SK-N-SH treated with all-trans-retinoic acid at 6 μM for 48 hours (cell line): Measurements from ENCODE around the gene CYB5A.

Experiments
- ATAC-seq: fragments of 200-7000 bp; cut with Tn5 transposase; 3 replicates; pipeline ENCODE4 v1.9.1; 2020; ENCODE audit warnings: mild to moderate bottlenecking, moderate library complexity
- ARNTL ChIP-seq: fragments of 450-650 bp; formaldehyde crosslinking; IDR thresholded peaks from 2 replicates; pipeline ENCODE4 v1.5.0; 2020; ENCODE audit warnings: low read depth, mild to moderate bottlenecking, moderate library complexity, borderline replicate concordance
- BACH2 ChIP-seq: fragments of 250-450 bp; sonication (Bioruptor Pico); IDR thresholded peaks from 2 replicates; pipeline ENCODE4 v1.9.0; 2021; ENCODE audit warnings: mild to moderate bottlenecking, borderline replicate concordance
- CSDC2 ChIP-seq: fragments of 250-450 bp; sonication (Bioruptor Pico); IDR thresholded peaks from 2 replicates; pipeline ENCODE4 v1.5.0; 2020; ENCODE audit warnings: mild to moderate bottlenecking, moderate library complexity
- ESRRG ChIP-seq: fragments of 250-450 bp; sonication (Bioruptor Pico); IDR thresholded peaks from 2 replicates; pipeline ENCODE4 v1.6.1; 2021; ENCODE audit warnings: mild to moderate bottlenecking
- GLIS3 ChIP-seq: fragments of 250-450 bp; sonication (Bioruptor Pico); IDR thresholded peaks from 2 replicates; pipeline ENCODE4 v1.5.0; 2020; ENCODE audit warnings: mild to moderate bottlenecking, moderate library complexity
- ISL1 ChIP-seq: fragments of 250-450 bp; sonication (Bioruptor Pico); IDR thresholded peaks from 2 replicates; pipeline ENCODE4 v2.1.2; 2022; ENCODE audit warnings: mild to moderate bottlenecking, moderate library complexity
- OSR1 ChIP-seq: fragments of 250-450 bp; sonication (Bioruptor Pico); IDR thresholded peaks from 2 replicates; pipeline ENCODE4 v1.8.0; 2022; ENCODE audit warnings: moderate library complexity, mild to moderate bottlenecking, inconsistent platforms
- PPARA ChIP-seq: fragments of 250-450 bp; sonication (Bioruptor Pico); IDR thresholded peaks from 2 replicates; pipeline ENCODE4 v1.5.0; 2020; ENCODE audit warnings: mild to moderate bottlenecking, borderline replicate concordance
- RARB ChIP-seq: fragments of 250-450 bp; sonication (Bioruptor Pico); IDR thresholded peaks from 2 replicates; pipeline ENCODE4 v1.8.0; 2021; ENCODE audit warnings: mild to moderate bottlenecking, moderate library complexity
- SNAI2 ChIP-seq: fragments of 250-450 bp; sonication (Bioruptor Pico); IDR thresholded peaks from 2 replicates; pipeline ENCODE4 v1.5.0; 2020; ENCODE audit warnings: mild to moderate bottlenecking, moderate library complexity
- TCF4 ChIP-seq: fragments of 250-450 bp; sonication (Bioruptor Pico); IDR thresholded peaks from 2 replicates; pipeline ENCODE4 v1.8.0; 2021; ENCODE audit warnings: mild to moderate bottlenecking, moderate library complexity, borderline replicate concordance
- TOX ChIP-seq: fragments of 250-450 bp; sonication (Bioruptor Pico); IDR thresholded peaks from 2 replicates; pipeline ENCODE4 v1.8.0; 2021; ENCODE audit warnings: mild to moderate bottlenecking, moderate library complexity, borderline replicate concordance
- ZC3H10 ChIP-seq: fragments of 250-450 bp; sonication (Bioruptor Pico); IDR thresholded peaks from 2 replicates; pipeline ENCODE4 v1.5.1; 2021; ENCODE audit warnings: mild to moderate bottlenecking, moderate library complexity
- ZFP3 ChIP-seq: fragments of 250-450 bp; sonication (Bioruptor Pico); IDR thresholded peaks from 2 replicates; pipeline ENCODE4 v1.5.0; 2020; ENCODE audit warnings: mild to moderate bottlenecking, moderate library complexity
- ZFP30 ChIP-seq: fragments of 450-650 bp; formaldehyde crosslinking; IDR thresholded peaks from 2 replicates; pipeline ENCODE4 v1.5.0; 2022; ENCODE audit warnings: mild to moderate bottlenecking, moderate library complexity
- ZNF565 ChIP-seq: fragments of 450-650 bp; formaldehyde crosslinking; conservative IDR thresholded peaks from 2 replicates; pipeline ENCODE4 v1.5.0; 2020; ENCODE audit warnings: low read depth, mild to moderate bottlenecking, moderate library complexity
- ZNF70 ChIP-seq: fragments of 450-650 bp; formaldehyde crosslinking; IDR thresholded peaks from 2 replicates; pipeline ENCODE4 v1.5.0; 2020; ENCODE audit warnings: mild to moderate bottlenecking, moderate library complexity
- ZNF8 ChIP-seq: fragments of 450-650 bp; formaldehyde crosslinking; IDR thresholded peaks from 2 replicates; pipeline ENCODE4 v1.5.0; 2020; ENCODE audit warnings: mild to moderate bottlenecking, moderate library complexity
- TF ChIP-seq, protein P1 (sequence below): fragments of 250-450 bp; sonication (Bioruptor Pico); IDR thresholded peaks from 2 replicates; pipeline ENCODE4 v1.5.1; 2020; ENCODE audit warnings: low read depth, mild to moderate bottlenecking, moderate library complexity
- TF ChIP-seq, protein P2 (sequence below): fragments of 250-450 bp; sonication (Bioruptor Pico); IDR thresholded peaks from 2 replicates; pipeline ENCODE4 v1.5.1; 2021; ENCODE audit warnings: mild to moderate bottlenecking, moderate library complexity
- TF ChIP-seq, protein P3 (sequence below): fragments of 250-450 bp; sonication (Bioruptor Pico); IDR thresholded peaks from 2 replicates; pipeline ENCODE4 v1.8.0; 2021; ENCODE audit warnings: low read depth, mild to moderate bottlenecking, moderate library complexity, borderline replicate concordance
- TF ChIP-seq, protein P4 (sequence below): fragments of 250-450 bp; sonication (Bioruptor Pico); IDR thresholded peaks from 2 replicates; pipeline ENCODE4 v1.8.0; 2020; ENCODE audit warnings: mild to moderate bottlenecking, moderate library complexity, borderline replicate concordance

The CYB5A gene

DNA sequence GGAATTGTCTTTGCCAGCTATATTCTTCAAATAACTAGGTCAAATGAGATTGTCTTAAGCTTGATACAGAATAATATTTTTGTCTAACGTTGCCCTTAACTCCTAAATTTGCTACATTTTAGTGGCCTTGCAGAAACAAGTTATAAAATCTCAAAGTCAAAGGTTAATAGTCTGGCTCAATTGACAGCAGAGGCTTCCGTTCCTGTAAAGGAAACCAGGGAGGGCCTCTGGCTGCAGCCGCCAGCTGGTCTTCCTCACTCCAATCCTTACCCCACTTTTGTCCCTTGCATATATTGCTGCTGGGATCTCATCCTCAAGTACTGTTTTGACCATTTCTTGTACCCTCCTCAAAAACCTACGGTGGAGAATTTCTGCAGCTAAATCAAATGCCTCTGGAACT is 17.1 kb downstream of the CYB5A start:
- ATAC-seq = no peak
- TF ChIP-seq ZFP30 (CRISPR knock-in tag) = no peak
- TF ChIP-seq SNAI2 (CRISPR knock-in tag) = no peak
- no peak for TF ChIP-seq RARB
- TF ChIP-seq PPARA (CRISPR knock-in tag) = no peak
- TF ChIP-seq, protein P1, sequence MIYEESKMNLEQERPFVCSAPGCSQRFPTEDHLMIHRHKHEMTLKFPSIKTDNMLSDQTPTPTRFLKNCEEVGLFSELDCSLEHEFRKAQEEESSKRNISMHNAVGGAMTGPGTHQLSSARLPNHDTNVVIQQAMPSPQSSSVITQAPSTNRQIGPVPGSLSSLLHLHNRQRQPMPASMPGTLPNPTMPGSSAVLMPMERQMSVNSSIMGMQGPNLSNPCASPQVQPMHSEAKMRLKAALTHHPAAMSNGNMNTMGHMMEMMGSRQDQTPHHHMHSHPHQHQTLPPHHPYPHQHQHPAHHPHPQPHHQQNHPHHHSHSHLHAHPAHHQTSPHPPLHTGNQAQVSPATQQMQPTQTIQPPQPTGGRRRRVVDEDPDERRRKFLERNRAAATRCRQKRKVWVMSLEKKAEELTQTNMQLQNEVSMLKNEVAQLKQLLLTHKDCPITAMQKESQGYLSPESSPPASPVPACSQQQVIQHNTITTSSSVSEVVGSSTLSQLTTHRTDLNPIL (CRISPR knock-in tag) = no peak
- TF ChIP-seq, protein P2, sequence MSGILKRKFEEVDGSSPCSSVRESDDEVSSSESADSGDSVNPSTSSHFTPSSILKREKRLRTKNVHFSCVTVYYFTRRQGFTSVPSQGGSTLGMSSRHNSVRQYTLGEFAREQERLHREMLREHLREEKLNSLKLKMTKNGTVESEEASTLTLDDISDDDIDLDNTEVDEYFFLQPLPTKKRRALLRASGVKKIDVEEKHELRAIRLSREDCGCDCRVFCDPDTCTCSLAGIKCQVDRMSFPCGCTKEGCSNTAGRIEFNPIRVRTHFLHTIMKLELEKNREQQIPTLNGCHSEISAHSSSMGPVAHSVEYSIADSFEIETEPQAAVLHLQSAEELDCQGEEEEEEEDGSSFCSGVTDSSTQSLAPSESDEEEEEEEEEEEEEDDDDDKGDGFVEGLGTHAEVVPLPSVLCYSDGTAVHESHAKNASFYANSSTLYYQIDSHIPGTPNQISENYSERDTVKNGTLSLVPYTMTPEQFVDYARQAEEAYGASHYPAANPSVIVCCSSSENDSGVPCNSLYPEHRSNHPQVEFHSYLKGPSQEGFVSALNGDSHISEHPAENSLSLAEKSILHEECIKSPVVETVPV (CRISPR knock-in tag) = no peak
- TF ChIP-seq ZC3H10 = no peak
- TF ChIP-seq ISL1 (CRISPR knock-in tag) = no peak
- no peak for TF ChIP-seq TCF4
- TF ChIP-seq ARNTL = no peak
- TF ChIP-seq, protein P3, sequence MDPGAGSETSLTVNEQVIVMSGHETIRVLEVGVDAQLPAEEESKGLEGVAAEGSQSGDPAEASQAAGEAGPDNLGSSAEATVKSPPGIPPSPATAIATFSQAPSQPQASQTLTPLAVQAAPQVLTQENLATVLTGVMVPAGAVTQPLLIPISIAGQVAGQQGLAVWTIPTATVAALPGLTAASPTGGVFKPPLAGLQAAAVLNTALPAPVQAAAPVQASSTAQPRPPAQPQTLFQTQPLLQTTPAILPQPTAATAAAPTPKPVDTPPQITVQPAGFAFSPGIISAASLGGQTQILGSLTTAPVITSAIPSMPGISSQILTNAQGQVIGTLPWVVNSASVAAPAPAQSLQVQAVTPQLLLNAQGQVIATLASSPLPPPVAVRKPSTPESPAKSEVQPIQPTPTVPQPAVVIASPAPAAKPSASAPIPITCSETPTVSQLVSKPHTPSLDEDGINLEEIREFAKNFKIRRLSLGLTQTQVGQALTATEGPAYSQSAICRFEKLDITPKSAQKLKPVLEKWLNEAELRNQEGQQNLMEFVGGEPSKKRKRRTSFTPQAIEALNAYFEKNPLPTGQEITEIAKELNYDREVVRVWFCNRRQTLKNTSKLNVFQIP (CRISPR knock-in tag) = no peak
- TF ChIP-seq BACH2 (CRISPR knock-in tag) = no peak
- no peak for TF ChIP-seq ZNF8 (CRISPR knock-in tag)
- TF ChIP-seq ZNF70 (CRISPR knock-in tag) = no peak
- no peak for TF ChIP-seq CSDC2
- TF ChIP-seq ZFP3 (CRISPR knock-in tag) = no peak
- no peak for TF ChIP-seq OSR1
- TF ChIP-seq ZNF565 (CRISPR knock-in tag) = no peak
- TF ChIP-seq, all 23 proteins: peak for 0

DNA sequence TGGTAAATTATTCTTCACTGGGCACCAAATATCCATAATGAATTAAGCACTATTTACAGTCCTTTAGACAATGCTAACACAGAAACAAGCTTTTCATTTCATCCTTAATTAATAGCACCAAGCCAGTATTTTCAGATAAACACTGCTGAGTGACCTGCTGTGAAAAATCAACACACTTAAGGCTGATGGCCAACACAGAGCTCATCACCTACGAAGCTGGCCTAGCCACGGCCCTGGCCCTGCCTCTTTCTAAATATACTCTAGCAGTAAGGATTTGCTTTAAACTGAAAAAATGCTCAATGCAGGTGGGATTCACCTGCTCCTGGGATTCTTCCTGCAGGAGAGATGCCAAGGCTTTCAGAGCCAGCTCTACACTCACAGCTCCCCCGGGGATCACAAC is 18.4 kb downstream of the CYB5A start:
- ATAC-seq = no peak

DNA sequence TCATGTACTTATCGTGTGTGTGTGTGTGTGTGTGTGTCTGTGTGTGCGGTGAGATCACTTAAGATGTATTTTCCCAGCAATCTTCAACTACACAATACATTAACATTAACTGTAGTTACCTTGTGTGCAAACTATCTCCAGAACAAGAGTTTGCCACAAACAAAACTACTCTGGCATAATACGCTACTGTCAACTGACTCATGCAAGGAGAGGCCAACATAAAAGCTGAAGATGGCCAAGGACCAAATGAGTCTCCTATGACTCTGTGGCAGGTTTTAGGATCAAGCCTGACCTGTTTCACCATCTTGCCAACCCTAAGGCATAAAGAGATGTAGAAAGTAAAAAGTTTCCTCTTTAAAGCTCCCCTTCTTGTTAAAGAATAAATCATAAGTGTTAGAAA is 20.1 kb downstream of the CYB5A start:
- no peak for ATAC-seq
- TF ChIP-seq ESRRG (CRISPR knock-in tag) = no peak
- no peak for TF ChIP-seq GLIS3 (CRISPR knock-in tag)
- no peak for TF ChIP-seq BACH2 (CRISPR knock-in tag)
- no peak for TF ChIP-seq SNAI2 (CRISPR knock-in tag)
- no peak for TF ChIP-seq ISL1 (CRISPR knock-in tag)
- TF ChIP-seq PPARA (CRISPR knock-in tag) = no peak
- no peak for TF ChIP-seq OSR1
- no peak for TF ChIP-seq ZNF70 (CRISPR knock-in tag)
- no peak for TF ChIP-seq ARNTL
- TF ChIP-seq CSDC2 = no peak
- TF ChIP-seq, protein P1 (CRISPR knock-in tag) = no peak
- TF ChIP-seq, protein P3 (CRISPR knock-in tag) = no peak
- TF ChIP-seq, protein P2 (CRISPR knock-in tag) = no peak
- no peak for TF ChIP-seq ZNF565 (CRISPR knock-in tag)
- TF ChIP-seq TCF4 = no peak
- no peak for TF ChIP-seq TOX (CRISPR knock-in tag)

More for the DNA sequence above, 18.4 kb downstream of the CYB5A start:
- no peak for TF ChIP-seq CSDC2
- TF ChIP-seq, protein P4, sequence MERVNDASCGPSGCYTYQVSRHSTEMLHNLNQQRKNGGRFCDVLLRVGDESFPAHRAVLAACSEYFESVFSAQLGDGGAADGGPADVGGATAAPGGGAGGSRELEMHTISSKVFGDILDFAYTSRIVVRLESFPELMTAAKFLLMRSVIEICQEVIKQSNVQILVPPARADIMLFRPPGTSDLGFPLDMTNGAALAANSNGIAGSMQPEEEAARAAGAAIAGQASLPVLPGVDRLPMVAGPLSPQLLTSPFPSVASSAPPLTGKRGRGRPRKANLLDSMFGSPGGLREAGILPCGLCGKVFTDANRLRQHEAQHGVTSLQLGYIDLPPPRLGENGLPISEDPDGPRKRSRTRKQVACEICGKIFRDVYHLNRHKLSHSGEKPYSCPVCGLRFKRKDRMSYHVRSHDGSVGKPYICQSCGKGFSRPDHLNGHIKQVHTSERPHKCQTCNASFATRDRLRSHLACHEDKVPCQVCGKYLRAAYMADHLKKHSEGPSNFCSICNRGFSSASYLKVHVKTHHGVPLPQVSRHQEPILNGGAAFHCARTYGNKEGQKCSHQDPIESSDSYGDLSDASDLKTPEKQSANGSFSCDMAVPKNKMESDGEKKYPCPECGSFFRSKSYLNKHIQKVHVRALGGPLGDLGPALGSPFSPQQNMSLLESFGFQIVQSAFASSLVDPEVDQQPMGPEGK (CRISPR knock-in tag) = no peak
- TF ChIP-seq, protein P3 (CRISPR knock-in tag) = no peak
- no peak for TF ChIP-seq ESRRG (CRISPR knock-in tag)
